Measurements from ENCODE around the gene HAAO.

DNA sequence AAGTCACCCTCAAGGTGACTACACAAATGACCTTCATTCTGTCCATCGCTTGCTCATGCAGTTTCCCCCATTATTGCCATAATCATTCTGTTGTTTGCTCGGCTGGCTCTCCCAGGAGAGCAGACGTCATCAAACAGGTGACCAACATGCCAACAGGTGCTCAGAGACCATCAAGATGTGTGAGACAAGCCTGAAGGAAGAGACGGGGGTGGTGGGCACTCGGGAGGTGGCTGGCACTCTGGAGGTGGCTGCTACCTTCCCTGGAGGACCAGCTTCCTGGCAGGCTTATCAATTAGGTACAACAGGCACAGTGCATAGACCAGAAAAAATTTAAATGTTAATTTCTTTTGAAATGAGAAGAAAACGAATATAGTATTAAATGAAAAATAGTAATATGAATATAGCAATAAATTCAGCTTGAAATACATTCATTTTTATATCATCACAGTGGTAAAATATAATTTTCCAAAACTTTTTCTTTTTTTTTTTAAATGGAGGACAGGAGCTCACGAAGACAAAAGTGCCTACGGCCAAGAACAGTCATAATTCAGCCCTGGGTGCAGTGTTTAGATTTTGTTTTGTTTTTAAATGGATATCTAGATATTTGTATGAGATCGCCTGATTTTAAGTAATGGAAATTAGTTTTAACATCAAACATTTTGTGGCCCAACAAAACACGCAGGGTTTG, 16.9 kb upstream of the HAAO start:
- TF ChIP-seq, protein P1, sequence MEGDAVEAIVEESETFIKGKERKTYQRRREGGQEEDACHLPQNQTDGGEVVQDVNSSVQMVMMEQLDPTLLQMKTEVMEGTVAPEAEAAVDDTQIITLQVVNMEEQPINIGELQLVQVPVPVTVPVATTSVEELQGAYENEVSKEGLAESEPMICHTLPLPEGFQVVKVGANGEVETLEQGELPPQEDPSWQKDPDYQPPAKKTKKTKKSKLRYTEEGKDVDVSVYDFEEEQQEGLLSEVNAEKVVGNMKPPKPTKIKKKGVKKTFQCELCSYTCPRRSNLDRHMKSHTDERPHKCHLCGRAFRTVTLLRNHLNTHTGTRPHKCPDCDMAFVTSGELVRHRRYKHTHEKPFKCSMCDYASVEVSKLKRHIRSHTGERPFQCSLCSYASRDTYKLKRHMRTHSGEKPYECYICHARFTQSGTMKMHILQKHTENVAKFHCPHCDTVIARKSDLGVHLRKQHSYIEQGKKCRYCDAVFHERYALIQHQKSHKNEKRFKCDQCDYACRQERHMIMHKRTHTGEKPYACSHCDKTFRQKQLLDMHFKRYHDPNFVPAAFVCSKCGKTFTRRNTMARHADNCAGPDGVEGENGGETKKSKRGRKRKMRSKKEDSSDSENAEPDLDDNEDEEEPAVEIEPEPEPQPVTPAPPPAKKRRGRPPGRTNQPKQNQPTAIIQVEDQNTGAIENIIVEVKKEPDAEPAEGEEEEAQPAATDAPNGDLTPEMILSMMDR (conservative IDR thresholded peaks at IDR 0.05; ENCODE audit: low read length), result no peak
- TF ChIP-seq EZH2phosphoT487 (IDR thresholded peaks at IDR 0.05; ENCODE audit: borderline replicate concordance), result no peak
